ENCODE results near the gene HDAC4. TPM values are rescaled to one million over a fixed set of nuclear protein-coding genes. Genes with fewer than 3 reads are reported as not detected.

HDAC4 gene
- total RNA-seq, 1 experiment from 2014 or later, result 47.6 TPM

DNA sequence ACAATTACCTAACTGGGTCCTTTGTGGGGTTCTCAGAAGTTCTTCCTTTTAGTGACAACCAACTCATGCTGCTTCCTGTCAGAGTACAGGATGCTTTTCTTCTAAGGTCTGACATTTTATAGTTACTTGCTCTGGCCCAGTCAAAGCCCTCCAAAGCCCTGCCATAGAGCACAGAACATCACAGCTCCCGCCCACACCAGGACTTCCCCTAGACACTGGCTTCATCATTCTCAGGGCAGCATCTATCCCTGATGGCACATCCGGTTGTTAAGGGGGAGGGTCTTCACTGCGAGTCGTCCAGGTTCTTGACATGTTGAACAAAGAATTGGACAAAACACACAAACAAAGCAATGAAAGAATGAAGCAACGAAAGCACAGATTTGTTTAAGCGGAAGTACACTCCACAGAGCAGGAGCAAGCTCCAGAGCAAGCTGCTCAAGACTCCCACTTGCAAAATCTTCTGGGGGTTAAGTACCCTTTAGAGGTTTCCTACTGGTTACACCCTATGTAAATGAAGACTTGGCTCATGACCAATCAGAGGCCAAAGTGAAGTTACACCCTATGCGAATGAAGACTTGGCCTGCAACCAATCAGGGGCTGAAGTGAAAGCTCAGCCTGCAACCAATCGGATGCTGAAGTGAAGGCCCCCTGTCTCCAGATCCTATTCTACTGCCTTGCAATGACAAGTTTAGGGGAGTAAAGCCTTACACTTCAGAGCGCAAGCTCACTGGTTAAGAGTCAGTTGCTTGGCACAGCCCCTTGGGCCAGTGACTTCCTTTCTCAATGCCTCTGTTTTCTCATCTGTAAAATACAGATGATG is 79.0 kb downstream of the HDAC4 start:
- H2AFZ ChIP-seq (ENCODE audit: low read depth, low read length, poor library complexity, severe bottlenecking), result no peak overlapping the region
- peak; percentile 15; the same call in 1 of the 2 replicates for ATAC-seq

More for the DNA sequence above, 79.0 kb downstream of the HDAC4 start:
- TF ChIP-seq, protein P1, sequence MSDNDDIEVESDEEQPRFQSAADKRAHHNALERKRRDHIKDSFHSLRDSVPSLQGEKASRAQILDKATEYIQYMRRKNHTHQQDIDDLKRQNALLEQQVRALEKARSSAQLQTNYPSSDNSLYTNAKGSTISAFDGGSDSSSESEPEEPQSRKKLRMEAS (IDR thresholded peaks at IDR 0.05), result no peak
- TF ChIP-seq TCF7L2 (IDR thresholded peaks at IDR 0.05; ENCODE audit: borderline replicate concordance, extremely low read depth, insufficient read depth, insufficient read length), result no peak
- no peak for TF ChIP-seq EZH2phosphoT487 (IDR thresholded peaks at IDR 0.05; ENCODE audit: borderline replicate concordance)
- no peak for TF ChIP-seq ZFX (IDR thresholded peaks at IDR 0.05)
- TF ChIP-seq, protein P2, sequence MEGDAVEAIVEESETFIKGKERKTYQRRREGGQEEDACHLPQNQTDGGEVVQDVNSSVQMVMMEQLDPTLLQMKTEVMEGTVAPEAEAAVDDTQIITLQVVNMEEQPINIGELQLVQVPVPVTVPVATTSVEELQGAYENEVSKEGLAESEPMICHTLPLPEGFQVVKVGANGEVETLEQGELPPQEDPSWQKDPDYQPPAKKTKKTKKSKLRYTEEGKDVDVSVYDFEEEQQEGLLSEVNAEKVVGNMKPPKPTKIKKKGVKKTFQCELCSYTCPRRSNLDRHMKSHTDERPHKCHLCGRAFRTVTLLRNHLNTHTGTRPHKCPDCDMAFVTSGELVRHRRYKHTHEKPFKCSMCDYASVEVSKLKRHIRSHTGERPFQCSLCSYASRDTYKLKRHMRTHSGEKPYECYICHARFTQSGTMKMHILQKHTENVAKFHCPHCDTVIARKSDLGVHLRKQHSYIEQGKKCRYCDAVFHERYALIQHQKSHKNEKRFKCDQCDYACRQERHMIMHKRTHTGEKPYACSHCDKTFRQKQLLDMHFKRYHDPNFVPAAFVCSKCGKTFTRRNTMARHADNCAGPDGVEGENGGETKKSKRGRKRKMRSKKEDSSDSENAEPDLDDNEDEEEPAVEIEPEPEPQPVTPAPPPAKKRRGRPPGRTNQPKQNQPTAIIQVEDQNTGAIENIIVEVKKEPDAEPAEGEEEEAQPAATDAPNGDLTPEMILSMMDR (IDR thresholded peaks at IDR 0.05 in 2 of 3, conservative IDR thresholded peaks at IDR 0.05 in 1 of 3; ENCODE audit: borderline replicate concordance in 1 of 3, insufficient read depth in 1 of 3, low read depth in 2 of 3, low read length in 2 of 3), result no peak
- Histone ChIP-seq H3K27ac (ENCODE audit: low read depth, low read length) (no peak overlapping the region), H3K27me3 (ENCODE audit: insufficient read depth, low read length) (no peaks in the 10 kb centered on the region), H3K79me2 (ENCODE audit: insufficient read depth, low read length) (peaks cover 27% of the 10 kb centered on the region; the same call in 1 of the 2 replicates), H3K36me3 (ENCODE audit: control insufficient read depth in 1 of 2, insufficient read depth in 2 of 2, low read length in 2 of 2) (no peaks in the 10 kb centered on the region), H4K20me1 (ENCODE audit: insufficient read depth) (no peaks in the 10 kb centered on the region), H3K9me3 (ENCODE audit: control insufficient read depth in 1 of 2, insufficient read depth in 1 of 2, low read depth in 1 of 2, low read length in 2 of 2) (no peaks in the 10 kb centered on the region), H3K4me1 (ENCODE audit: control insufficient read depth in 1 of 2, insufficient read depth in 2 of 2, low read length in 2 of 2) (peaks cover 37 to 70% of the 10 kb centered on the region in 2 experiments), H3K4me3 (replicated peaks in 1 of 2; ENCODE audit: low read depth in 1 of 2, low read length in 2 of 2) (no peak overlapping the region; a peak in 1 of 4 replicates), H3K9ac (ENCODE audit: low read length) (peak overlapping the region; percentile 39; the same call in 1 of the 2 replicates), H3K9me2 (ENCODE audit: insufficient read depth) (no peaks in the 10 kb centered on the region), H3K4me2 (ENCODE audit: low read length) (peak overlapping the region; percentile 64)
- ChIA-PET RAD21 (ENCODE audit: low non-redundant PET in 1 of 2, low total read pairs in 2 of 2, uncharacterized antibody in 2 of 2, unreplicated experiment in 2 of 2) (no interaction called here), POLR2A (no interaction called here), CTCF (interaction anchor here (0.7 kb wide), 1 partner anchor 399 kb away, joined by 3 read pairs; no protein-coding TSS in a partner anchor)
- no peak for DNase-seq (ENCODE audit: low read depth, low spot score)
- no TSS peak for BruUV-seq (replicated peaks)
- intact Hi-C loops (cut with micrococcal nuclease), result no loop called here
